BLaER1 (cell line): ENCODE data around the gene TTYH3.
"Not testable (repeated sequence)": the region's sequence is repeated elsewhere in the genome, so short reads cannot be mapped to it uniquely, and the experiment has no call there.

Source experiments
- H3K27ac ChIP-seq: shearing (Covaris generic); formaldehyde crosslinking; 2 replicates; pipeline ENCODE4 v1.8.1; 2022
- H3K27me3 ChIP-seq: shearing (Covaris generic); formaldehyde crosslinking; 2 replicates; pipeline ENCODE4 v1.8.1; 2022
- H3K36me3 ChIP-seq: shearing (Covaris generic); formaldehyde crosslinking; 2 replicates; pipeline ENCODE4 v1.8.1; 2022
- H3K4me1 ChIP-seq: shearing (Covaris generic); formaldehyde crosslinking; 2 replicates; pipeline ENCODE4 v1.8.1; 2022
- H3K4me2 ChIP-seq: shearing (Covaris generic); formaldehyde crosslinking; 2 replicates; pipeline ENCODE4 v1.8.1; 2022
- H3K4me3 ChIP-seq: shearing (Covaris generic); formaldehyde crosslinking; 2 replicates; pipeline ENCODE4 v1.8.1; 2022
- H3K9ac ChIP-seq: shearing (Covaris generic); formaldehyde crosslinking; 2 replicates; pipeline ENCODE4 v1.8.1; 2022
- H3K9me3 ChIP-seq: shearing (Covaris generic); formaldehyde crosslinking; 2 replicates; pipeline ENCODE4 v1.8.1; 2022
- H4K20me1 ChIP-seq: shearing (Covaris generic); formaldehyde crosslinking; 2 replicates; pipeline ENCODE4 v1.8.1; 2022
- Cebpa-rat ChIP-seq: shearing (Covaris generic); IDR thresholded peaks from 2 replicates; pipeline ENCODE4 v1.8.1; 2022

TTYH3 gene

DNA sequence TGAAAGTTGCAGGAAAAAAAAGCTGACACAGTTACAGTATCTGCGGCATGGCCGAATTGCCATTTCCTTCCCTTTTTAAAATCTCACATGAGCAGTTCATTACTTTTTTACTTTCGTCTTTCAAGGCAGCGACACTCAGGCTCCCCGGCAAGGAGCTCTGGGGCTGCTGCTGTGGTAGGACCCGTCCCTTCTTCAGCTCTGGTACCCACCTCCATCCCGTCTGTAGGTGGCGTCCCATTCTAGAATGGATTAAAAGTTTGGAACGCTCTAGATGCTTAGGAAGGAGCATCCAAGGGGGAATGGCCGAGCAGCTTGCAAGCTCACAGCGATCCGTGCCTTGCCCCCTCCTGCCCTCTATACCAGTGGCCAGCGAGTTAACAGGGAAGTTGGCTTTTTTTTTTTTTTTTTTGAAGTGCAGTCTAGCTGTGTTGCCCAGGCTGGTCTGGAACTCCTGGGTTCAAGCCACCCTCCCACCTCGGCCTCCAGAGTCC, 22.8 kb upstream of the TTYH3 start:
- Histone ChIP-seq H3K36me3 (no peaks in the 10 kb centered on the region), H3K9me3 (no peaks in the 10 kb centered on the region), H3K4me3 (peak overlapping the region; percentile 18; the same call in 1 of the 2 replicates), H3K4me1 (peaks cover 100% of the 10 kb centered on the region), H3K9ac (peak overlapping the region; percentile 72), H3K4me2 (peak overlapping the region; percentile 91), H3K27ac (peak overlapping the region; percentile 74), H3K27me3 (no peaks in the 10 kb centered on the region), H4K20me1 (no peaks in the 10 kb centered on the region)
- TF ChIP-seq Cebpa-rat: no peak

DNA sequence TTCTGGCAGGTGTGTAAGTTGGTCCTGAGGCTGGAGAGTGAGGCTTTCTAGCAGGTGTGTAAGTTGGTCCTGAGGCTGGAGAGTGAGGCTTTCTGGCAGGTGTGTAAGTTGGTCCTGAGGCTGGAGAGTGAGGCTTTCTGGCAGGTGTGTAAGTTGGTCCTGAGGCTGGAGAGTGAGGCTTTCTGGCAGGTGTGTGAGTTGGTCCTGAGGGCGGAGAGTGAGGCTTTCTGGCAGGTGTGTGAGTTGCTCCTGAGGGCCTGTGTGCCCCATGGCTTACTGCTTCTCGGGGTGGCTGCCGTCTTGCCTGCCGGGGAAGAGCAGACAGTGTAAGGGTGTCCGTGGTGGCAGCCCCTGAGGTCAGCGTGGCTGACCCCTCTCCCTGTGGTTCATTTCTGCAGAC, 22.1 kb upstream of the TTYH3 start:
- not testable (repeated sequence) for H3K9me3 ChIP-seq, H3K27me3 ChIP-seq, H4K20me1 ChIP-seq, H3K36me3 ChIP-seq
- peak overlapping the region; percentile 63 for H3K9ac ChIP-seq
- peak overlapping the region; percentile 64 for H3K27ac ChIP-seq
- peak overlapping the region; percentile 91 for H3K4me2 ChIP-seq
- H3K4me3 ChIP-seq: peak overlapping the region; percentile 29; the same call in 1 of the 2 replicates
- peaks cover 100% of the 10 kb centered on the region for H3K4me1 ChIP-seq

DNA sequence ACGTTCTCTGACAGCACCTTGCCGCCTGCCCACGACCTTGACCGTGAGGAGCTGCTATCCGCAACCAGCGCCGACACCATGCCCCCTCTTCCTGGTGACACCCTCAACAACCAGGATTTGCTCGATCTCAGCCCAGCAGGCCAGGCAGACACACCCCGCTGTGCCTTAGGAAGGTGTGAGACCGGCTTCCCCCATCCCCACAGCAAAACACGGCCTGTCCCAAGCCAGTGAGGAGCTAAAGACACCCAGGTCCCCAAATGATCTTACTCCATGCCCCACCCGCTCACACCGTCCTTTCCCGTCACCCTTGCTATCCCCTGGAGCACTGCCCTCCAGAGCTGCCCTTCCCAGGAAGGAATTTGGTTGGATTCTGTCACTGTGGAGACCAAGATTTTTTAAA, 21.3 kb upstream of the TTYH3 start:
- H3K27ac ChIP-seq: peak overlapping the region; percentile 64
- no peak for TF ChIP-seq Cebpa-rat
- no peaks in the 10 kb centered on the region for H3K9me3 ChIP-seq
- no peaks in the 10 kb centered on the region for H4K20me1 ChIP-seq
- 0 out of 2 replicates have a peak overlapping the region, but pooled peaks have one; percentile 29 for H3K4me3 ChIP-seq
- peak overlapping the region; percentile 63 for H3K9ac ChIP-seq
- H3K27me3 ChIP-seq: no peaks in the 10 kb centered on the region
- peaks cover 100% of the 10 kb centered on the region for H3K4me1 ChIP-seq
- no peaks in the 10 kb centered on the region for H3K36me3 ChIP-seq
- H3K4me2 ChIP-seq: peak overlapping the region; percentile 91

DNA sequence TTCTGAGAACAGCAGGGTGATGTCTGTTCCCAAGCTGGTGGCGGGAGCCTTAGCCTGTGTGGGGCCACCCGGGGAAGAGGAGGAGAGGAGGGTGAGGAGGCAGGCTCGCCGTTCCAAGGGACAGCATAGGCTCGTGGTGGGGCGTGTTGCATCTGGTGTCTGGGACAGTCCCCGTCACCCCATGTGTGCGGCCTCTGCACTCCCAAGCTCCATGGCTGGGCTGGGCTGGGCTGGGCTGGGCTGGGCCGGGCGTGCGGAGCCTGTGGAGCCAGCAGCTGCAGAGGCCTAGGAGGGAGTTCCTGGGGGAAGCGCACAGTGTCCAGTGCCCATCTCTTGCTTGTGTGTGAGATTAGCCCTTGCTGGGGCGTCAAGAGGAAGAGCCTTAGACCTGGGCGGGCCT, 20.9 kb upstream of the TTYH3 start:
- no peak for TF ChIP-seq Cebpa-rat
- Histone ChIP-seq H3K27ac (peak overlapping the region; percentile 88), H3K4me1 (peaks cover 100% of the 10 kb centered on the region), H3K4me2 (peak overlapping the region; percentile 91), H3K4me3 (0 out of 2 replicates have a peak overlapping the region, but pooled peaks have one; percentile 29), H3K27me3 (no peaks in the 10 kb centered on the region), H3K36me3 (no peaks in the 10 kb centered on the region), H4K20me1 (no peaks in the 10 kb centered on the region), H3K9me3 (no peaks in the 10 kb centered on the region), H3K9ac (peak overlapping the region; percentile 63)

DNA sequence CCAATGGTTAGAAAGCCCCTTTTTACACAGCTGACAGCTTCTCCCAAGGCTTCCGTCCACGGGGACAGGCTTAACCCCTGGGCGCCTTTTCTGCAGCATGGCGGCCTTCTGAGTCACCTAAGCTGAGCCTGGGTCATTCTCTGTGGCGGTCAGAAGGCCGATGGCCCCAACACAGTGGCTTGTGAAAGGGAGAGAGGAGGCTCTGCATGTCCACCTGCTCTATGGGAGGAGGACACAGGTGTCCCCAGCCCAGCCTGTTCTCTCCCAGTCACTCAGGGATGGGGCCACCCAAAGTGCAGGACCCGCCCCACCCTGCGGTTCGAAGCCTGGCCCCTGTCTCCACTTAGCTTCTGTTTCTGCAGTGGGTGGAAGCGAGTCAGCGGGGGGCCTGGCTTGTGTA, 20.4 kb upstream of the TTYH3 start:
- H3K4me3 ChIP-seq: peak overlapping the region; percentile 5; the same call in 1 of the 2 replicates
- H3K9me3 ChIP-seq: no peaks in the 10 kb centered on the region
- no peak for TF ChIP-seq Cebpa-rat
- H3K27me3 ChIP-seq: no peaks in the 10 kb centered on the region
- peaks cover 100% of the 10 kb centered on the region for H3K4me1 ChIP-seq
- H3K4me2 ChIP-seq: peak overlapping the region; percentile 91
- H4K20me1 ChIP-seq: no peaks in the 10 kb centered on the region
- peak overlapping the region; percentile 88 for H3K27ac ChIP-seq
- no peaks in the 10 kb centered on the region for H3K36me3 ChIP-seq
- H3K9ac ChIP-seq: peak overlapping the region; percentile 48; the same call in 1 of the 2 replicates

DNA sequence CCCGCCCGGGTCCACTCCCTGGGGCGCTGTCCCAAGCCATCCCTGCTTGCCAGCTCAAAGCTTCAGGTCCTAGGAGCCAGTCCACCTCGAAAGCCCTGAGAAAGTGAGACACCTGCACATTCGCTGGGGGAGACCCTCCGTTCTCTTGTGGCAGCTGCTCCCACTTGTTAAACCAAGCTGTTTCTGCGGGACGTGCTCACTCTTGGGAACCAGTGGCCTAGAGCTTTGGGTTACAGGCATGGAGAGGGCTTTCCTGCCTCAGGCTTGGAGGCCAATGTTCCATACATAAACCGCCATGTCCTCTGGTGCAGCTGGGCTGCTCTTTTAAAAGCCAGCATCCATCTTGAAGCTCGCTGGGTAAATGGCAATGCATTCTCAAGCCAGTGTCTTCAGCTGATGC, 19.9 kb upstream of the TTYH3 start:
- Histone ChIP-seq H3K9me3 (no peaks in the 10 kb centered on the region), H3K9ac (peak overlapping the region; percentile 48), H3K4me1 (peaks cover 100% of the 10 kb centered on the region), H3K36me3 (no peaks in the 10 kb centered on the region), H3K27me3 (no peaks in the 10 kb centered on the region), H3K27ac (peak overlapping the region; percentile 88), H3K4me3 (peak overlapping the region; percentile 5; the same call in 1 of the 2 replicates), H4K20me1 (no peaks in the 10 kb centered on the region), H3K4me2 (peak overlapping the region; percentile 91)
- TF ChIP-seq Cebpa-rat: no peak

DNA sequence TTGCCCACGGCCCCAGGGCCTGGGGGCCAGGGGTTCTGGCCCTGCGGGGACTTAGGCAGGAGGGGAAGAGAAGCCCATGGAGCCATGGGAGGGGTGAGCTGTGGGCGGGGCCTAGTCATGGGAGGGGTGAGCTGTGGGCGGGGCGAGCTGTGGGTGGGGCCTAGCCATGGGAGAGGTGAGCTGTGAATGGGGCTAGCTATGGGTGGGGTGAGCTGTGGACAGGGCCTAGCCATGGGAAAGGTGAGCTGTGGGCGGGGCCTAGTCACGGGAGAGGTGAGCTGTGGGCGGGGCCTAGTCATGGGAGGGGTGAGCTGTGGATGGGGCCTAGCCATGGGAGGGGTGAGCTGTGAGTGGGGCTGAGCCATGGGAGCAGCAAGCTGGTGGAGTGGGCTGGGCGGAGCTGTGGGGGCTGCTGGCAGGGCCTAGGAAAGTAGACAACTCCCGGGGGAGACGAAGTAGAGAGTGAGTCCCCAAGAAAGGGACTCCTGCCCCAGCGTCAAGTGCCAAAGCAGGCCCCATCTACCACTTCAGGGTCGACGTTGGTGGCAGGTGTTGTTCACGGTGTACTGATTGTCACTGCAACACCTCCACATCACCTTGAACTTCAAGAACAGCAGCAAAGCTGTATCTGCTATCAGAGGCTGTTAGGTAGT, 19.2 kb upstream of the TTYH3 start:
- peak overlapping the region; percentile 73; the same call in 1 of the 2 replicates for H3K9ac ChIP-seq
- peak overlapping the region; percentile 88 for H3K27ac ChIP-seq
- H3K4me1 ChIP-seq: peaks cover 100% of the 10 kb centered on the region
- peak overlapping the region; percentile 91 for H3K4me2 ChIP-seq
- H3K4me3 ChIP-seq: peak overlapping the region; percentile 50; the same call in 1 of the 2 replicates
- no peak for TF ChIP-seq Cebpa-rat
- H3K9me3 ChIP-seq: no peaks in the 10 kb centered on the region
- no peaks in the 10 kb centered on the region for H4K20me1 ChIP-seq
- no peaks in the 10 kb centered on the region for H3K27me3 ChIP-seq
- H3K36me3 ChIP-seq: no peaks in the 10 kb centered on the region

DNA sequence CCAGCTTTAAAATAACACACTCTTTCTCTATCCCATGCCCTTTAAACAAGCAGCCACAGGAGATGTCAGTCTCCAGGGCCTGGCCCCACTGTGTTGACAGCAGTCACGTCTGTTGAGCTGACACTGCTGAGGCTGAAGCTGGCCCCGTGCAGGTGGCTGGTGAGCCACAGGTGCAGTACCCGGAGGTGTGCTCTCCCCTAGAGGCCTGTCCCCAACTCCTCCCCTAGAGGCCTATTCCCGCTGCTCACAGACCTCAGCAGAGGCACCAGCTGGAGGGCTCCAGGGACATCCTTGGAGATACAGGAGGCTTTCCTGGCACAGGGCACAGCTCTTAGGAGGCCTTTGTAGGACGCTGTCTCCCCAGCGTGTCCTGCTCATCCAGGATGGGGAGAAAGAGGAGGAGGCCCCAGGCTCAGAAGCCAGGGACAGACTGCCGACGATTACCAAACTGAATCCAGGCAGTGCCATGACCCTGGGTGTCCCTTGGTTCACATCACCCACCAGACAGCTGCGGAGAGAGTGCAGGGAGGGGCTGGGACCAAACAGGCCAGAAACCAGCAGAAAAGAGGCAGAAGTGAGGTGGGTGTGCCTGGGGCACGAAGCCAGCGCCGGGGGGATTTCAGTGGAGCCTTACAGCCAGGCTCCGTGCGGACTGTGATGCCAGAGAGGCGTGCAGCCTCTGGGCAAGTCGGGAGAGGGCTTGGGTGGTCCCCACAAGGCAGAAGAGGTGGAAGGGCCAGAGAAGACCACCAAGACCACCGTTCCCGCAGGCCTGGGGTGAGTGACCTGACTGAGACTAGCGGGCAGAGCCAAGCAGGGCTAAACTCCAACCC, 18.5 kb upstream of the TTYH3 start:
- no peak for TF ChIP-seq Cebpa-rat
- H3K27me3 ChIP-seq: no peaks in the 10 kb centered on the region
- peak overlapping the region; percentile 50 for H3K4me3 ChIP-seq
- no peaks in the 10 kb centered on the region for H3K9me3 ChIP-seq
- no peaks in the 10 kb centered on the region for H4K20me1 ChIP-seq
- peak overlapping the region; percentile 73 for H3K9ac ChIP-seq
- H3K27ac ChIP-seq: peak overlapping the region; percentile 88
- peaks cover 100% of the 10 kb centered on the region for H3K4me1 ChIP-seq
- peak overlapping the region; percentile 91 for H3K4me2 ChIP-seq
- H3K36me3 ChIP-seq: no peaks in the 10 kb centered on the region

DNA sequence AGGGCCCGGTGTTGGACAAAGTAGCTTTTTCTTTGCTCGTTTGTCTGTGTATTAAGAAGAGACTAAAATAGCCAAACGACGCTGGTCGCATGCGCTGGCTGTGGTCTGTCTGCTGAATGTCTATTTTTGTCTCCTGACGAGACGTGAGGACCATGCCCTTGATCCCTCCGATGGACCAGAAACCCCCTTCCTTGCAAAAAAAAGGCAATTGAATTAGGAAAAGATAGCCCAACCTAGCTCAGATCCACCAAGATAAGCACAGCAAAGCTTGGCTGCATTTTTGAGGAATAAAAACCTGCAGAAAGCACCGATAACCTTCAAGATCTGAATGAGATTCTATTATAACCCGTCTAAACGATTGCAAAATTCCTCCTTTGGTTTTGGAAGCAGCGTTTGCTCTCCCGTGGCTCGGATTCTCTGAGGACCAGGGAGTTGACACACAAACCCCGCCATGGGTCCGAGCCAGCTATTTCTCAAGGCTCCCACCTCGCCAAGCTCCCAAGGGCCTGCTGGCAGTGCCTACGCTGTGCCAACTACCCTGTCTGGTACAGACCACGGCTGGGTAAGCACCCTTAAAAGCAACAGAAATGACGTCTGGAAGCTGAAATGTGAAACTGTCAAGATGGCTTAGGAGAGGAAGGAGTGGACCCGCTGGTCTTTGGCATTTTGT, 17.7 kb upstream of the TTYH3 start:
- Histone ChIP-seq H3K9ac (peak overlapping the region; percentile 73), H3K27me3 (no peaks in the 10 kb centered on the region), H3K9me3 (no peaks in the 10 kb centered on the region), H4K20me1 (no peaks in the 10 kb centered on the region), H3K36me3 (no peaks in the 10 kb centered on the region), H3K27ac (peak overlapping the region; percentile 88), H3K4me3 (peak overlapping the region; percentile 50), H3K4me1 (peaks cover 98% of the 10 kb centered on the region), H3K4me2 (peak overlapping the region; percentile 91)
- TF ChIP-seq Cebpa-rat: no peak
